ENCODE data around the gene PCDHB11.
"Not testable (repeated sequence)": the region's sequence is repeated elsewhere in the genome, so short reads cannot be mapped to it uniquely, and the experiment has no call there.

Gene PCDHB11

GRCh38 chr5:141186897-141187512, 12.4 kb upstream of the PCDHB11 start, which contains the start of gene PCDHB9:
Gene PCDHB9 (plus strand): TSS chr5:141187161. CDS start chr5:141187319, 158 bp downstream.
- no peak for DNase-seq (ENCODE audit: low spot score)

DNA sequence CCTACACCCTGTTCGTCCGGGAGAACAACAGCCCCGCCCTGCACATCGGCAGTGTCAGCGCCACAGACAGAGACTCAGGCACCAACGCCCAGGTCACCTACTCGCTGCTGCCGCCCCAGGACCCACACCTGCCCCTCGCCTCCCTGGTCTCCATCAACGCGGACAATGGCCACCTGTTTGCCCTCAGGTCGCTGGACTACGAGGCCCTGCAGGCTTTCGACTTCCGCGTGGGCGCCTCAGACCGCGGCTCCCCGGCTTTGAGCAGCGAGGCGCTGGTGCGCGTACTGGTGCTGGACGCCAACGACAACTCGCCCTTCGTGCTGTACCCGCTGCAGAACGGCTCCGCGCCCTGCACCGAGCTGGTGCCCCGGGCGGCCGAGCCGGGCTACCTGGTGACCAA, 10.7 kb upstream of the PCDHB11 start:
- DNase-seq (ENCODE audit: low spot score), result not testable (repeated sequence)

DNA sequence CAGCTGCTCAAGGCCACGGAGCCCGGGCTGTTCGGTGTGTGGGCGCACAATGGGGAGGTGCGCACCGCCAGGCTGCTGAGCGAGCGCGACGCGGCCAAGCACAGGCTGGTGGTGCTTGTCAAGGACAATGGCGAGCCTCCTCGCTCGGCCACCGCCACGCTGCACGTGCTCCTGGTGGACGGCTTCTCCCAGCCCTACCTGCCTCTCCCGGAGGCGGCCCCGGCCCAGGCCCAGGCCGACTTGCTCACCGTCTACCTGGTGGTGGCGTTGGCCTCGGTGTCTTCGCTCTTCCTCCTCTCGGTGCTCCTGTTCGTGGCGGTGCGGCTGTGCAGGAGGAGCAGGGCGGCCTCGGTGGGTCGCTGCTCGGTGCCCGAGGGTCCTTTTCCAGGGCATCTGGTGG, 10.3 kb upstream of the PCDHB11 start:
- not testable (repeated sequence) for DNase-seq (ENCODE audit: low spot score)

- no peak for DNase-seq (ENCODE audit: low spot score)
Observed at GRCh38 chr5:141192110-141192725, 7.2 kb upstream of the PCDHB11 start, which contains the start of gene PCDHB10. Gene PCDHB10 (plus strand): TSS chr5:141192353. CDS start chr5:141192553, 200 bp downstream.

- DNase-seq (ENCODE audit: low spot score), result not testable (repeated sequence)
Observed at GRCh38 chr5:141194332-141194731, 5.1 kb upstream of the PCDHB11 start.

- no peak for DNase-seq (ENCODE audit: low spot score)
Observed at GRCh38 chr5:141196363-141196762, 3.1 kb upstream of the PCDHB11 start.

DNA sequence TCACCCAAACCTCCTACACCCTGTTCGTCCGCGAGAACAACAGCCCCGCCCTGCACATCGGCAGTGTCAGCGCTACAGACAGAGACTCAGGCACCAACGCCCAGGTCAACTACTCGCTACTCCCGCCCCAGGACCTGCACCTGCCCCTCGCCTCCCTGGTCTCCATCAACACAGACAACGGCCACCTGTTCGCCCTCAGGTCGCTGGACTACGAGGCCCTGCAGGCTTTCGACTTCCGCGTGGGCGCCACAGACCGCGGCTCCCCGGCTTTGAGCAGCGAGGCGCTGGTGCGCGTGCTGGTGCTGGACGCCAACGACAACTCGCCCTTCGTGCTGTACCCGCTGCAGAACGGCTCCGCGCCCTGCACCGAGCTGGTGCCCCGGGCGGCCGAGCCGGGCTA, 1.7 kb downstream of the PCDHB11 start:
- DNase-seq (ENCODE audit: low spot score), result not testable (repeated sequence)

DNA sequence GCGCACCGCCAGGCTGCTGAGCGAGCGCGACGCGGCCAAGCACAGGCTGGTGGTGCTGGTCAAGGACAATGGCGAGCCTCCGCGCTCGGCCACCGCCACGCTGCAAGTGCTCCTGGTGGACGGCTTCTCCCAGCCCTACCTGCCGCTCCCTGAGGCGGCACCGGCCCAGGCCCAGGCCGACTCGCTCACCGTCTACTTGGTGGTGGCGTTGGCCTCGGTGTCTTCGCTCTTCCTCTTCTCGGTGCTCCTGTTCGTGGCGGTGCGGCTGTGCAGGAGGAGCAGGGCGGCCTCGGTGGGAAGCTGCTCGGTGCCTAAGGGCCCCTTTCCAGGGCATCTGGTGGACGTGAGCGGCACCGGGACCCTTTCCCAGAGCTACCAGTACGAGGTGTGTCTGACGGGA, 2.2 kb downstream of the PCDHB11 start:
- DNase-seq (ENCODE audit: low spot score), result not testable (repeated sequence)

GRCh38 chr5:141208478-141208877, 9.1 kb downstream of the PCDHB11 start, which contains the start of gene PCDHB12:
Gene PCDHB12 (plus strand): TSS chr5:141208719. CDS start chr5:141208908, 189 bp downstream.
- DNase-seq (ENCODE audit: low spot score), result no peak

DNA sequence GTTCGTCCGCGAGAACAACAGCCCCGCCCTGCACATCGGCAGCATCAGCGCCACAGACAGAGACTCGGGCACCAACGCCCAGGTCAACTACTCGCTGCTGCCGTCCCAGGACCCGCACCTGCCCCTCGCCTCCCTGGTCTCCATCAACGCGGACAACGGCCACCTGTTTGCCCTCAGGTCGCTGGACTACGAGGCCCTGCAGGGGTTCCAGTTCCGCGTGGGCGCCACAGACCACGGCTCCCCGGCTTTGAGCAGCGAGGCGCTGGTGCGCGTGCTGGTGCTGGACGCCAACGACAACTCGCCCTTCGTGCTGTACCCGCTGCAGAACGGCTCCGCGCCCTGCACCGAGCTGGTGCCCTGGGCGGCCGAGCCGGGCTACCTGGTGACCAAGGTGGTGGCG, 10.9 kb downstream of the PCDHB11 start:
- DNase-seq (ENCODE audit: low spot score), result not testable (repeated sequence)

DNA sequence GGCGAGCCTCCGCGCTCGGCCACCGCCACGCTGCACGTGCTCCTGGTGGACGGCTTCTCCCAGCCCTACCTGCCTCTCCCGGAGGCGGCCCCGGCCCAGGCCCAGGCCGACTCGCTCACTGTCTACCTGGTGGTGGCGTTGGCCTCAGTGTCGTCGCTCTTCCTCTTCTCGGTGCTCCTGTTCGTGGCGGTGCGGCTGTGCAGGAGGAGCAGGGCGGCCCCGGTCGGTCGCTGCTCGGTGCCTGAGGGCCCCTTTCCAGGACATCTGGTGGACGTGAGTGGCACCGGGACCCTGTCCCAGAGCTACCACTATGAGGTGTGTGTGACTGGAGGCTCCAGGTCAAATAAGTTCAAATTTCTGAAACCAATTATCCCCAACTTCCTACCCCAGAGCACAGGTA, 11.4 kb downstream of the PCDHB11 start:
- DNase-seq (ENCODE audit: low spot score), result not testable (repeated sequence)

DNA sequence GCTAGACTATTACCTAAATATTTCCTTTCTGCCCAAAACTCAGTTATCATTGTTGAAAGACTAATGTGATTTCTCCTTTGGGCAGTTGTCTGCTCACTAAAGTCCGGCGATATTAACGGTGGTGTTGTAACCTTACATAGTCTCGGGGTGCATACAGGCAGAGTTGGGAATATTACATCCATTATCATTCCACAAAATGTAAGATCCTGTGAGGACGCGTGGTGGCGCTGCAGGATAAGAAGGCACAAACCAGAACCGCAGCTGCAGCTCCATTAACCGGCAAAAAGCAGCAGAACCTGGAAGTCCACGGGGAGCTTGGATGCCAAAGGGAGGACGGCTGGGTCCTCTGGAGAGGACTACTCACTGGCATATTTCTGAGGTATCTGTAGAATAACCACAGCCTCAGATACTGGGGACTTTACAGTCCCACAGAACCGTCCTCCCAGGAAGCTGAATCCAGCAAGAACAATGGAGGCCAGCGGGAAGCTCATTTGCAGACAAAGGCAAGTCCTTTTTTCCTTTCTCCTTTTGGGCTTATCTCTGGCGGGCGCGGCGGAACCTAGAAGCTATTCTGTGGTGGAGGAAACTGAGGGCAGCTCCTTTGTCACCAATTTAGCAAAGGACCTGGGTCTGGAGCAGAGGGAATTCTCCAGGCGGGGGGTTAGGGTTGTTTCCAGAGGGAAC, 14.4 kb downstream of the PCDHB11 start, which contains the start of gene PCDHB13:
TSS of gene PCDHB13 (plus strand) at position 264 of the 684 bp plus-strand sequence. CDS start at position 469, 205 bp downstream.
- DNase-seq (ENCODE audit: low spot score), result not testable (repeated sequence)

DNA sequence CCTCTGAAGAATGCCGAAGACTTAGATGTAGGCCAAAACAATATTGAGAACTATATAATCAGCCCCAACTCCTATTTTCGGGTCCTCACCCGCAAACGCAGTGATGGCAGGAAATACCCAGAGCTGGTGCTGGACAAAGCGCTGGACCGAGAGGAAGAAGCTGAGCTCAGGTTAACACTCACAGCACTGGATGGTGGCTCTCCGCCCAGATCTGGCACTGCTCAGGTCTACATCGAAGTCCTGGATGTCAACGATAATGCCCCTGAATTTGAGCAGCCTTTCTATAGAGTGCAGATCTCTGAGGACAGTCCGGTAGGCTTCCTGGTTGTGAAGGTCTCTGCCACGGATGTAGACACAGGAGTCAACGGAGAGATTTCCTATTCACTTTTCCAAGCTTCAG, 15.2 kb downstream of the PCDHB11 start:
- DNase-seq (ENCODE audit: low spot score), result not testable (repeated sequence)

- DNase-seq (ENCODE audit: low spot score), result not testable (repeated sequence)
Observed at GRCh38 chr5:141215504-141215903, 16.1 kb downstream of the PCDHB11 start.

- not testable (repeated sequence) for DNase-seq (ENCODE audit: low spot score)
Observed at GRCh38 chr5:141216035-141216434, 16.6 kb downstream of the PCDHB11 start.

DNA sequence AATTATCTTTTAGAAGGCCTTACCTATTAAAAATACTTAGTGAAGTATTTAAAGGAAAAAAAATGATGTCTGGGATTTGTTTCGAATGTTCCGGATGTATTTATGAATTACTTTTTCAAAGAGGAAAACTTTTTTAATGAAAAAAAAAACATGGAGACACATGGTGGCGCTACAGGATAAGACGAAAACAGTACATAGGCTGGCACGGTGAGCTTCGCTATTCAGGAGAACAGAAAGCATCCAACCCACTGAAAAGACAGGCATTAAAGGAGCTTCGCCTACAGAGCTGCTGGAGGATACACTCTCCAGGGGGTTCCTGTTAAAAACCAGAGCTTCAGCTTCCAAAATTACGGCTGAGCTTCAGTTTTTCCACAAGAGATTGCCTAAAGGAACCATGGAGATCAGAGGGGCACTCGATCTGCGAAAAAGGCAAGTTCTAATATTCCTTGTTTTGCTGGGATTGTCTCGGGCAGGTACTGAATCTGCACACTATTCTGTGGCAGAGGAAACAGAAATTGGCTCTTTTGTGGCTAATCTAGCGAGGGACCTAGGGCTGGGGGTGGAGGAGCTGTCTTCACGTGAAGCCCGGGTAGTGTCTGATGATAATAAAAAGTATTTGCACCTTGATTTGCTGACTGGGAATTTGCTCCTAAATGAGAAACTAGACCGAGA, 23.8 kb downstream of the PCDHB11 start, which contains the start of gene PCDHB14:
TSS of gene PCDHB14 (plus strand) at position 232 of the 672 bp plus-strand sequence. CDS start at position 395, 163 bp downstream.
- no peak for DNase-seq (ENCODE audit: low spot score)

DNA sequence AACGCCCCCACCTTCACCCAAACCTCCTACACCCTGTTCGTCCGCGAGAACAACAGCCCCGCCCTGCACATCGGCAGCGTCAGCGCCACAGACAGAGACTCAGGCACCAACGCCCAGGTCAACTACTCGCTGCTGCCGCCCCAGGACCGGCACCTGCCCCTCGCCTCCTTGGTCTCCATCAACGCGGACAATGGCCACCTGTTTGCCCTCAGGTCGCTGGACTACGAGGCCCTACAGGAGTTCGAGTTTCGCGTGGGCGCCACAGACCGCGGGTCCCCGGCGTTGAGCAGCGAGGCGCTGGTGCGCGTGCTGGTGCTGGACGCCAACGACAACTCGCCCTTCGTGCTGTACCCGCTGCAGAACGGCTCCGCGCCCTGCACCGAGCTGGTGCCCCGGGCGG, 25.4 kb downstream of the PCDHB11 start:
- DNase-seq (ENCODE audit: low spot score), result not testable (repeated sequence)

DNA sequence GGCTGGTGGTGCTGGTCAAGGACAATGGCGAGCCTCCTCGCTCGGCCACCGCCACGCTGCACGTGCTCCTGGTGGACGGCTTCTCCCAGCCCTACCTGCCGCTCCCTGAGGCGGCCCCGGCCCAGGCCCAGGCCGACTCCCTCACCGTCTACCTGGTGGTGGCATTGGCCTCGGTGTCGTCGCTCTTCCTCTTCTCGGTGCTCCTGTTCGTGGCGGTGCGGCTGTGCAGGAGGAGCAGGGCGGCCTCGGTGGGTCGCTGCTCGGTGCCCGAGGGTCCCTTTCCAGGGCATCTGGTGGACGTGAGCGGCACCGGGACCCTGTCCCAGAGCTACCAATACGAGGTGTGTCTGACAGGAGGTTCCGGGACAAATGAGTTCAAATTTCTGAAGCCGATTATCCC, 26.0 kb downstream of the PCDHB11 start:
- not testable (repeated sequence) for DNase-seq (ENCODE audit: low spot score)

DNA sequence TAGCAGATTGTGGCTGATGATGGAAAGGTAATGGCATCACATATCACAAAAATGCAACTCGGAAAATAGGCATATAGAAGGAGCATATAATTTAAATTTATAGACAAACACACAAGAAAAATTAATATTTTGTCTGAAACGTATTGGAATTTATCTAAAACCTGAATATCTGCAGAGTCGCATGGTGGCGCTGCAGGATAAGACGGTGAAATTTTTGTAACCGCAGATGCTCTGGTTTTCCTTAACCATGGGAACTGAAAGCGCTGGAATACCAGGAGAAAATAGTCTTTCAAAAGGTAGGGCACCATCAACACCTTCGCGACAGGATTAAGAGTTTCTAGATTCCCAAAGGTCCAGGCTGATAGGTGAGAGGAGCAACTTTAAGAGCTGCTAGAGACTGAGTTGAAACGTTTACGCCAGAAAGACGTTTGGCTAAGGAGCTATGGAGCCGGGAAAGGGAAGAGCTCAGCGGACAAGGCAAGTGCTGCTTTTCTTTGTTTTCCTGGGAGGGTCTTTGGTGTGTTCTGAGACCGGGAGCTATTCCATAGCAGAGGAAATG, 34.8 kb downstream of the PCDHB11 start:
- DNase-seq (ENCODE audit: low spot score), result no peak

- DNase-seq (ENCODE audit: low spot score), result not testable (repeated sequence)
Observed at GRCh38 chr5:141235922-141236321, 36.5 kb downstream of the PCDHB11 start.

GRCh38 chr5:141236516-141237313, 37.3 kb downstream of the PCDHB11 start:
- no peak for DNase-seq (ENCODE audit: low spot score)
